Measurements from ENCODE around the gene CD6. TPM values are rescaled to one million over a fixed set of nuclear protein-coding genes. Genes with fewer than 3 reads are reported as not detected.

The CD6 gene
- total RNA-seq, 1 experiment from 2014 or later, result 1.4 TPM

DNA sequence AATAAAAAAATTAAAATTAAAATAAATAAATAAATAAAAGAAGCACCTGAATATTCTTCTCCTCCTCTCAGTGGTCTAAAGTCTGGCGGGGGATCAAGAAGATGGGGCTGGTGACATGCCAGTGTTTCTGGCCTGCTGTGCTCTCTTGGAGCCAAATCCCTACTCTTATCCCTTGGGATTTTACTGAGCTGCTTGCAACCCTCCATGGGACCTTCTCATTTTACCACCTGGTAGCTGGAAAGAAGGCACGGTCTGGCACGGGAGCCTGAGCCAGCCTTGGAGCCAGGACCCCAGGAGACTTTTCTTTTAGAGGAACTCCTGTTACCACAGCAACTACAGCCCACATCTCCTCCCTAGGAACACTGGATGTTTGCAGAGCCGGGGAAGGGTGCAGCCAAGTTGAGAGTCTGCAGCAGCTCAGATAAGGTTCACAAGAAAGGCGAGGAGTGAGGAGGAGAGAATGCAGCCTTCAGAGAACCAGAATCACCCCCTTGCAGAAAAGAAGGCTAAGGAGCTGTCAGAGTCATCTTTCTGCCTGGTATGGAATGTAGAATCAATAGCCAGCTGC is 21.4 kb downstream of the CD6 start:
- Histone ChIP-seq H3K4me1 (ENCODE audit: control insufficient read depth in 1 of 2, insufficient read depth in 2 of 2, low read length in 2 of 2) (peaks cover 3 to 11% of the 10 kb centered on the region in 2 experiments; a peak in 2 of 4 replicates), H3K79me2 (ENCODE audit: insufficient read depth, low read length) (no peaks in the 10 kb centered on the region), H3K9me2 (ENCODE audit: insufficient read depth) (no peaks in the 10 kb centered on the region), H3K4me2 (ENCODE audit: low read length) (no peak overlapping the region), H3K27me3 (ENCODE audit: insufficient read depth, low read length) (peaks cover 8% of the 10 kb centered on the region), H3K9ac (ENCODE audit: low read length) (no peak overlapping the region), H4K20me1 (ENCODE audit: insufficient read depth) (no peaks in the 10 kb centered on the region), H3K27ac (ENCODE audit: low read depth, low read length) (no peak overlapping the region), H2AFZ (ENCODE audit: low read depth, low read length, poor library complexity, severe bottlenecking) (no peak overlapping the region), H3K36me3 (ENCODE audit: control insufficient read depth in 1 of 2, insufficient read depth in 2 of 2, low read length in 2 of 2) (no peaks in the 10 kb centered on the region), H3K9me3 (ENCODE audit: control insufficient read depth in 1 of 2, insufficient read depth in 1 of 2, low read depth in 1 of 2, low read length in 2 of 2) (no peaks in the 10 kb centered on the region), H3K4me3 (replicated peaks in 1 of 2; ENCODE audit: low read depth in 1 of 2, low read length in 2 of 2) (no peak overlapping the region)
- BruUV-seq (replicated peaks), result no TSS peak
- ChIA-PET RAD21 (ENCODE audit: low non-redundant PET in 1 of 2, low total read pairs in 2 of 2, uncharacterized antibody in 2 of 2, unreplicated experiment in 2 of 2) (no interaction called here), POLR2A (no interaction called here), CTCF (no interaction called here)
- DNase-seq (ENCODE audit: low read depth, low spot score) (no peak), ATAC-seq (no peak)
- intact Hi-C loops (cut with micrococcal nuclease), result no loop called here
- TF ChIP-seq FOSL1 (IDR thresholded peaks at IDR 0.05; ENCODE audit: low read depth) (no peak), ZFX (IDR thresholded peaks at IDR 0.05) (no peak), SRF (IDR thresholded peaks at IDR 0.05; ENCODE audit: low read depth) (no peak), EGR1 (IDR thresholded peaks at IDR 0.05; ENCODE audit: low read depth) (no peak), SIN3A (IDR thresholded peaks at IDR 0.05; ENCODE audit: low read depth) (no peak), ELF1 (IDR thresholded peaks at IDR 0.05; ENCODE audit: borderline replicate concordance, low read depth) (no peak), SP1 (IDR thresholded peaks at IDR 0.05; ENCODE audit: low read depth) (no peak), EZH2phosphoT487 (IDR thresholded peaks at IDR 0.05; ENCODE audit: borderline replicate concordance) (no peak), POLR2A (IDR thresholded peaks at IDR 0.05; ENCODE audit: borderline replicate concordance, extremely low read depth, insufficient read depth, insufficient read length) (no peak), CEBPB (IDR thresholded peaks at IDR 0.05; ENCODE audit: low read depth) (no peak), RAD21 (IDR thresholded peaks at IDR 0.05; ENCODE audit: low read depth) (no peak), YY1 (IDR thresholded peaks at IDR 0.05; ENCODE audit: extremely low read depth, insufficient replicate concordance, low read depth, low read length) (no peak), EZH2 (IDR thresholded peaks at IDR 0.05) (no peak), ZNF274 (IDR thresholded peaks at IDR 0.05; ENCODE audit: low read depth, low read length) (no peak), POLR2AphosphoS5 (IDR thresholded peaks at IDR 0.05; ENCODE audit: low read depth, low read length) (no peak), JUND (IDR thresholded peaks at IDR 0.05) (no peak)
- TF ChIP-seq, protein P1, sequence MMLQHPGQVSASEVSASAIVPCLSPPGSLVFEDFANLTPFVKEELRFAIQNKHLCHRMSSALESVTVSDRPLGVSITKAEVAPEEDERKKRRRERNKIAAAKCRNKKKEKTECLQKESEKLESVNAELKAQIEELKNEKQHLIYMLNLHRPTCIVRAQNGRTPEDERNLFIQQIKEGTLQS (IDR thresholded peaks at IDR 0.05), result no peak
- TF ChIP-seq, protein P2, sequence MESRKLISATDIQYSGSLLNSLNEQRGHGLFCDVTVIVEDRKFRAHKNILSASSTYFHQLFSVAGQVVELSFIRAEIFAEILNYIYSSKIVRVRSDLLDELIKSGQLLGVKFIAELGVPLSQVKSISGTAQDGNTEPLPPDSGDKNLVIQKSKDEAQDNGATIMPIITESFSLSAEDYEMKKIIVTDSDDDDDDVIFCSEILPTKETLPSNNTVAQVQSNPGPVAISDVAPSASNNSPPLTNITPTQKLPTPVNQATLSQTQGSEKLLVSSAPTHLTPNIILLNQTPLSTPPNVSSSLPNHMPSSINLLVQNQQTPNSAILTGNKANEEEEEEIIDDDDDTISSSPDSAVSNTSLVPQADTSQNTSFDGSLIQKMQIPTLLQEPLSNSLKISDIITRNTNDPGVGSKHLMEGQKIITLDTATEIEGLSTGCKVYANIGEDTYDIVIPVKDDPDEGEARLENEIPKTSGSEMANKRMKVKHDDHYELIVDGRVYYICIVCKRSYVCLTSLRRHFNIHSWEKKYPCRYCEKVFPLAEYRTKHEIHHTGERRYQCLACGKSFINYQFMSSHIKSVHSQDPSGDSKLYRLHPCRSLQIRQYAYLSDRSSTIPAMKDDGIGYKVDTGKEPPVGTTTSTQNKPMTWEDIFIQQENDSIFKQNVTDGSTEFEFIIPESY (IDR thresholded peaks at IDR 0.05; ENCODE audit: extremely low read depth, insufficient replicate concordance, low read length), result no peak
- TF ChIP-seq, protein P3, sequence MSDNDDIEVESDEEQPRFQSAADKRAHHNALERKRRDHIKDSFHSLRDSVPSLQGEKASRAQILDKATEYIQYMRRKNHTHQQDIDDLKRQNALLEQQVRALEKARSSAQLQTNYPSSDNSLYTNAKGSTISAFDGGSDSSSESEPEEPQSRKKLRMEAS (IDR thresholded peaks at IDR 0.05), result no peak
- TF ChIP-seq, protein P4, sequence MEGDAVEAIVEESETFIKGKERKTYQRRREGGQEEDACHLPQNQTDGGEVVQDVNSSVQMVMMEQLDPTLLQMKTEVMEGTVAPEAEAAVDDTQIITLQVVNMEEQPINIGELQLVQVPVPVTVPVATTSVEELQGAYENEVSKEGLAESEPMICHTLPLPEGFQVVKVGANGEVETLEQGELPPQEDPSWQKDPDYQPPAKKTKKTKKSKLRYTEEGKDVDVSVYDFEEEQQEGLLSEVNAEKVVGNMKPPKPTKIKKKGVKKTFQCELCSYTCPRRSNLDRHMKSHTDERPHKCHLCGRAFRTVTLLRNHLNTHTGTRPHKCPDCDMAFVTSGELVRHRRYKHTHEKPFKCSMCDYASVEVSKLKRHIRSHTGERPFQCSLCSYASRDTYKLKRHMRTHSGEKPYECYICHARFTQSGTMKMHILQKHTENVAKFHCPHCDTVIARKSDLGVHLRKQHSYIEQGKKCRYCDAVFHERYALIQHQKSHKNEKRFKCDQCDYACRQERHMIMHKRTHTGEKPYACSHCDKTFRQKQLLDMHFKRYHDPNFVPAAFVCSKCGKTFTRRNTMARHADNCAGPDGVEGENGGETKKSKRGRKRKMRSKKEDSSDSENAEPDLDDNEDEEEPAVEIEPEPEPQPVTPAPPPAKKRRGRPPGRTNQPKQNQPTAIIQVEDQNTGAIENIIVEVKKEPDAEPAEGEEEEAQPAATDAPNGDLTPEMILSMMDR (IDR thresholded peaks at IDR 0.05 in 2 of 3, conservative IDR thresholded peaks at IDR 0.05 in 1 of 3; ENCODE audit: borderline replicate concordance in 1 of 3, insufficient read depth in 1 of 3, low read depth in 2 of 3, low read length in 2 of 3), result no peak

All from HCT116 (cell line).